Activated CD4-positive, alpha-beta T cell treated with anti-CD3 and anti-CD28 coated beads, Interleukin-2, amount 10 ng/mL, durations not matched to agents 7 days and 5 days (primary cell): ENCODE results near the gene NUP93. TPM values are rescaled to one million over a fixed set of nuclear protein-coding genes. Genes with fewer than 3 reads are reported as not detected.
"Not testable (repeated sequence)": the region's sequence is repeated elsewhere in the genome, so short reads cannot be mapped to it uniquely, and the experiment has no call there.

Experiments used
- CTCF ChIA-PET: fragments of 350-600 bp; sonication (Branson Sonifier 250); formaldehyde crosslinking; loops from one replicate; lab custom pipeline; 2021; ENCODE audit warnings: antibody characterized with exemption; lab: Charles Lee
- POLR2A ChIA-PET: fragments of 350-600 bp; sonication (Branson Sonifier 250); formaldehyde crosslinking; loops from one replicate; lab custom pipeline; 2021; ENCODE audit warnings: antibody characterized with exemption; lab: Charles Lee
- DNase-seq: peaks from one replicate; pipeline ENCODE4 v3.0.0-alpha.2; 2020
- H3K27ac Mint-ChIP-seq: one replicate; pipeline ENCODE4 v1.8.0; 2021; ENCODE audit warnings: mild to moderate bottlenecking, moderate library complexity, mixed read lengths
- H3K27me3 Mint-ChIP-seq: one replicate; pipeline ENCODE4 v1.8.0; 2021; ENCODE audit warnings: mixed read lengths
- H3K36me3 Mint-ChIP-seq: one replicate; pipeline ENCODE4 v1.8.0; 2021; ENCODE audit warnings: low read depth, mixed read lengths
- H3K4me1 Mint-ChIP-seq: one replicate; pipeline ENCODE4 v1.8.0; 2021; ENCODE audit warnings: mixed read lengths
- H3K4me3 Mint-ChIP-seq: one replicate; pipeline ENCODE4 v1.8.0; 2021; ENCODE audit warnings: mild to moderate bottlenecking, moderate library complexity, mixed read lengths
- H3K9me3 Mint-ChIP-seq: one replicate; pipeline ENCODE4 v1.8.0; 2021; ENCODE audit warnings: mixed read lengths
- total RNA-seq, 2 experiments: library from RNA; stranded (reverse); gene quantifications; one replicate each; pipeline ENCODE4 v1.2.3, GENCODE V29; 2021

NUP93 gene
- total RNA-seq, 2 experiments from 2014 or later: 85.0 to 85.9 TPM

DNA sequence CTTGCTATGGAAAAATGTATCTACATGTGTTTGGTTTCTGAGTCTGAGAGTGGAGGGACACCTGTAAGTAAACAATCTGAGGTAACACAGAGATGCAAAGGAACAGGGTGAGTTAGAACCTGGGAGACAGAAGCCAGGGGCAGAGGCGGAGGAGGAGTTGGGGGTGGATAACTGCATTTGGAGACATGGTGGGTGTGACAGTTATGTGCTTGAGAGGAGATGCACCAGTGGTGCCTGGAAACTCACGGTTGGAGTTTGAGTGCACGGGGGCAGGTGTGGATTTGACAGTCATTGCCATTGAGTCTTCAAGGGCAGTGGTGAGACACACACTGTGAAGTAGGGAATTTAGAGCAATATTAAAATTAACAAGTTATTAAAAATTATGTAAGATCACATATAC lies 6.5 kb downstream of the NUP93 start:
- no peak for DNase-seq
- ChIA-PET POLR2A (no interaction called here), CTCF (no interaction called here)
- Mint-ChIP-seq H3K4me3 (no peak overlapping the region), H3K27ac (no peak overlapping the region), H3K36me3 (peaks cover 5% of the 10 kb centered on the region), H3K27me3 (no peaks in the 10 kb centered on the region), H3K4me1 (peaks cover 3% of the 10 kb centered on the region), H3K9me3 (no peaks in the 10 kb centered on the region)

DNA sequence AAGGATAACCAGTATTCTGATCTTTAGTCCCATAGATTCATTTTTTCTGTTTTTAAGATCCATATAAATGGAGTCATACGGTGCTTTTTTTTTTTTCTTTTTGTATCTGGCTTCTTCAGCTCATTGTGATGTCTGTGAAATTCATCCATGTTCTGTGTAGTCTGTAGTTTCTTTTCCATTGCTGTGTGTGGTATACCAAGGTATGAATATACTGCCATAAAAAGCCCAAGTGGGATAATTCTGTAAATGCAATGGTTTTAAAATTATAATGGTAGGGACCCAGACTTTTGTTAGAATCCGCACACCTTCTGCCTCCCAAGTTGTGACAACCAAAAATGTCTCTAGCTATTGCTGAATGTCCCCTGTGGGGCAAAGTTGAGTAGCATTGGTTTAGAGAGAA lies 7.6 kb downstream of the NUP93 start:
- H3K27ac Mint-ChIP-seq: no peak overlapping the region
- no peak for DNase-seq
- no peaks in the 10 kb centered on the region for H3K9me3 Mint-ChIP-seq
- H3K36me3 Mint-ChIP-seq: peaks cover 5% of the 10 kb centered on the region
- H3K4me3 Mint-ChIP-seq: no peak overlapping the region
- ChIA-PET POLR2A (no interaction called here), CTCF (interaction anchor here (1.4 kb wide), 1 partner anchor 35 kb away, joined by 4 read pairs; no protein-coding TSS in a partner anchor)
- H3K4me1 Mint-ChIP-seq: peaks cover 9% of the 10 kb centered on the region
- no peaks in the 10 kb centered on the region for H3K27me3 Mint-ChIP-seq

DNA sequence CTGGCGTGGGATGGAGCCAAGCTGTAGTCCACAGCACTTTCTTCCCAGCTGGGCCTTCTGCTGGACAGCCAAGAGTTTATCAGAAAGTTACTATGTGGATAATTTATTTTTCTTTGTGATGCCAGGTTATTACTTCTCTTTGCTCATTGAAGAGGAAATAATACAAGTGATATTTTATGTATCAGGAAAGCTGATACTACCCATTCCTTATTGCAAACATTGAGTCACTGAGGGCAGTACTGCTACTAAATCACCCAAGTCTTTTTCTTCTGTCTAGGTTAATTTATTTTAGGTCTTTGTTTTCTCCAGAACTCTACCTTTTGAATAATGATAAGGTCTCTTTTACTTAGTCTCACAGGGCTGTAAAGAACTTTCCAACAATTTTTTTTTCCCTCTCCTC lies 8.3 kb downstream of the NUP93 start:
- H3K4me1 Mint-ChIP-seq: peaks cover 9% of the 10 kb centered on the region
- H3K9me3 Mint-ChIP-seq: no peaks in the 10 kb centered on the region
- H3K27me3 Mint-ChIP-seq: no peaks in the 10 kb centered on the region
- peaks cover 5% of the 10 kb centered on the region for H3K36me3 Mint-ChIP-seq
- ChIA-PET POLR2A (no interaction called here), CTCF (interaction anchor here (0.8 to 1.4 kb wide), 3 partner anchors 36 to 83 kb away, joined by 3 to 4 read pairs (median 3); no protein-coding TSS in a partner anchor)
- no peak for DNase-seq
- no peak overlapping the region for H3K27ac Mint-ChIP-seq
- no peak overlapping the region for H3K4me3 Mint-ChIP-seq

DNA sequence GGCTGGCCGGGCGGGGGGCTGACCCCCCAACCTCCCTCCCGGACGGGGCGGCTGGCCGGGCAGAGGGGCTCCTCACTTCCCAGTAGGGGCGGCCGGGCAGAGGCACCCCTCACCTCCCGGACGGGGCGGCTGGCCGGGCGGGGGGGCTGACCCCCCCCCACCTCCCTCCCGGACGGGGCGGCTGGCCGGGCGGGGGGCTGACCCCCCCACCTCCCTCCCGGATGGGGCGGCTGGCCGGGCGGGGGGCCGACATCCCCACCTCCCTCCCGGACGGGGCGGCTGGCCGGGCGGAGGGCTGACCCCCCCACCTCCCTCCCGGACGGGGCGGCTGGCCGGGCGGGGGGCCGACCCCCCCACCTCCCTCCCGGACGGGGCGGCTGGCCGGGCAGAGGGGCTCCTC lies 9.4 kb downstream of the NUP93 start:
- H3K27ac Mint-ChIP-seq, H3K27me3 Mint-ChIP-seq, DNase-seq, CTCF ChIA-PET, H3K36me3 Mint-ChIP-seq, POLR2A ChIA-PET, H3K9me3 Mint-ChIP-seq, H3K4me3 Mint-ChIP-seq: not testable (repeated sequence)
- H3K4me1 Mint-ChIP-seq: peaks cover 13% of the 10 kb centered on the region

DNA sequence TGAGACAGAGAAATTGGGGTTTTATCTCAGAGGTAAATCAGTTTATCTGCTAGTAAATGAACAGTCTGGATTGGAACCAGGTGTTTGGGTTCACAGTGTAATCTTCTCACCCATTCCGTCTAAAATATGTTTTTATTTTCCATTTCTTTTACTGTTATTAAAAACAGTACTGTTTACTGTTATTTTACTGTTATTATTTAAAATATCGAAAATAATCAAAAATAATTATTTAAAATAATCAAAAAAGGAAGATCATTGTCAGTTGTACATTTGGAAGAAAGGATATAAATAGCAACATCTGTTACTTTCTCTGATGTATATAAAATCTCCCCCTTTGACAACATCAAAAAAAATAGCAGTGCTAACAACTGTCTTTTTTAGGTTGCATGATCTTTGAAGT lies 11.5 kb downstream of the NUP93 start:
- ChIA-PET CTCF (interaction anchor here (1.1 kb wide), 1 partner anchor 8 kb away, joined by 3 read pairs; no protein-coding TSS in a partner anchor), POLR2A (no interaction called here)
- Mint-ChIP-seq H3K4me3 (no peak overlapping the region), H3K27ac (no peak overlapping the region), H3K27me3 (no peaks in the 10 kb centered on the region), H3K4me1 (peaks cover 10% of the 10 kb centered on the region), H3K36me3 (peaks cover 5% of the 10 kb centered on the region), H3K9me3 (no peaks in the 10 kb centered on the region)
- DNase-seq: no peak

DNA sequence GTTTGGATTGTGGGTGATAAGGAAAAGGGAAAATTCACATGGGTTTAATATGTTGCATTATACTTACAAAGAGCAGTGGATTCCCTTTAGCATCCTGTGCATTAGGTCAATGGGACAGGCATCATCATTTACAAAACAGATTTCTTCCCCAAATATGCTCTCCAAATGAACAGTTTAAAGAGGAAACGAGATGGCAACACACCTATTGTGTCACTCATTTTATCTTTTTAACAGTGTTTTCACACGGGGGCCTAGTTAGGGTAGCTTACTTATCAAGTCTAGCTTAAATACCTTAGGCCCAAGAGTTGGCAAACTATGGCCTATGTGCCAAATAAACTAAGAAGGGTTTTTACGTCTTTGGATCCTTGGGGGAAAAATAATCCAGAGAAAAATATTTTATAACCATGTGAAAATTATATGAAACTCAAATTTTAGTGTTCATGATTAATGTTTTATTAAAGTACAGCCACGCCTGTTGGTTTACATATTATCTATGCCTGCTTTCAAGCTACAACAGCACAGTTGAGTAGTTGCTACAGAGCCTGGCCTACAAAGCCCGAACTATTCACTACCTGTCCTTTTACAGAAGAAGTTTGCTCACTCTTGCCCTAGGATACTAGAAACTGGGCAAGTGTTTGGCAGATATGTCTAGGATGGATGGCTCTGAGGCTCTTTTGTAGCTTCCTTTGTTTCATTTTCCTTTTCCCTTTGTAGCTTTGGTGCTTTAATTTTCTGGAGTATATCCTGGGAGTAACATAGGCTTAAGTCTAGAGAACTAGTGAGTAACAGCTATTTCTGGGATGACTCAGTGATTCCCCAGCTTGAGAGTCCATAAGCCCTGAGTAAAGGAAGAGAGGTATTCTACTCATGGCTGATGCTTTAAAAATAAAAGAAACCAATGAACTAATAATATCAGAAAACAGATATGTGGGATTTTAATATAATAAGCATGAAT lies 12.4 kb downstream of the NUP93 start:
- H3K4me3 Mint-ChIP-seq: no peak overlapping the region
- H3K4me1 Mint-ChIP-seq: peaks cover 10% of the 10 kb centered on the region
- no peak for DNase-seq
- POLR2A ChIA-PET: no interaction called here
- no peak overlapping the region for H3K27ac Mint-ChIP-seq
- H3K9me3 Mint-ChIP-seq: no peaks in the 10 kb centered on the region
- H3K27me3 Mint-ChIP-seq: no peaks in the 10 kb centered on the region
- peaks cover 5% of the 10 kb centered on the region for H3K36me3 Mint-ChIP-seq
- CTCF ChIA-PET: interaction anchor here (0.6 to 1.1 kb wide), 3 partner anchors 9 to 351 kb away, joined by 3 to 4 read pairs (median 3); no protein-coding TSS in a partner anchor

DNA sequence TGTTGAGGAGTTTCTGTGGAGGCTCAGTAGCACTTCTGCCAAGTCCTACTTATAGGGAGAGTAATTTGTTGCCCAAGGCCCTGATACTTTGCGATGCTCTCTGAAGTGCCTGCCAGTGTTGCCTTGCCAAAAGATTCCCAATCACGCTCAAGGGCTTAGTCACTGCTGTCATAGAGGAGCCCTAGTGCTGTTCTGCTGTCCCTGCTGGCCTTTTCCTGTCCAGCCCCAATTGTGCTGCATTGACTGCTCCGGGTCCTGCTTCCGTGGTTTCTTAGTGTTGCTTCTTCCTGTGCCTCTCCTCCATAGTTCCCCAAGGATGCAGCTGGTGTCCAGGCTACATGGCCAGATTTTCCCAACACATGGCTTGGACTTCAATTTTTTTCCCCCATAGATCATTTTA lies 13.9 kb downstream of the NUP93 start:
- POLR2A ChIA-PET: no interaction called here
- no peak overlapping the region for H3K4me3 Mint-ChIP-seq
- CTCF ChIA-PET: interaction anchor here (0.6 kb wide), 1 partner anchor 162 kb away, joined by 6 read pairs; no protein-coding TSS in a partner anchor
- no peaks in the 10 kb centered on the region for H3K27me3 Mint-ChIP-seq
- peaks cover 4% of the 10 kb centered on the region for H3K36me3 Mint-ChIP-seq
- DNase-seq: no peak
- H3K27ac Mint-ChIP-seq: no peak overlapping the region
- no peaks in the 10 kb centered on the region for H3K9me3 Mint-ChIP-seq
- H3K4me1 Mint-ChIP-seq: peaks cover 10% of the 10 kb centered on the region

DNA sequence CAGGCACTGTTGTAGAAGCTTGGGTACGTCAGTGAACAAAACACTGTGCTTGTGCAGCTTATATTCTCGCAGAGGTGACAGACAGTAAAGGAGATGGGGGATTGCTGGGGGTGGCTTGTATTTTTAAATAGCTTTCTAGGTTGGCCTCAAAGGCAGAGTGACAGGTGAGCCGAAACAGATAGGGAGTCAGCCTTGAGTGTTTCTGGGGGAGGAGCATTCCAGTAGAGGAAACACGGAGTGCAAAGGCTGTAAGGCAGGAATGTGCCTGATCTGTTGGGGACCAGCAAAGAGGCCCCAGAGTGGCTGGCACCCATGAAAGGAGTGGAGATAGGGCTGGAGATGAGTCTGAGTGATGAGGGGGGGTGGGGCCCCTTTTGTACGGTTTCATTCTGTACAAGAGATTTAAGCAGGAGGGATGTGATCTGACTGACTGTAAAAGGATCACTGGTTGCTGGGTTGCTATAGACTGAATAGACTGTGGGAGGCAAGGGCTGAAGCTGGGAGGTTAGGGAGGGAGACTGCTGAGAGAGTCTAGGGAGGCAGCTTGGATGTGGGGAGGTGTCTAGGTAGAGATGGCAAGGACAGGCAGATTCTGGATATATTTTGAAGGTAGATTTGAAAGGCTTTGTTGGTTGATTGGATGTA lies 15.2 kb downstream of the NUP93 start:
- POLR2A ChIA-PET: no interaction called here
- H3K27ac Mint-ChIP-seq: no peak overlapping the region
- no peak for DNase-seq
- H3K9me3 Mint-ChIP-seq: no peaks in the 10 kb centered on the region
- peaks cover 12% of the 10 kb centered on the region for H3K4me1 Mint-ChIP-seq
- no peaks in the 10 kb centered on the region for H3K27me3 Mint-ChIP-seq
- H3K4me3 Mint-ChIP-seq: no peak overlapping the region
- CTCF ChIA-PET: no interaction called here
- peaks cover 11% of the 10 kb centered on the region for H3K36me3 Mint-ChIP-seq

DNA sequence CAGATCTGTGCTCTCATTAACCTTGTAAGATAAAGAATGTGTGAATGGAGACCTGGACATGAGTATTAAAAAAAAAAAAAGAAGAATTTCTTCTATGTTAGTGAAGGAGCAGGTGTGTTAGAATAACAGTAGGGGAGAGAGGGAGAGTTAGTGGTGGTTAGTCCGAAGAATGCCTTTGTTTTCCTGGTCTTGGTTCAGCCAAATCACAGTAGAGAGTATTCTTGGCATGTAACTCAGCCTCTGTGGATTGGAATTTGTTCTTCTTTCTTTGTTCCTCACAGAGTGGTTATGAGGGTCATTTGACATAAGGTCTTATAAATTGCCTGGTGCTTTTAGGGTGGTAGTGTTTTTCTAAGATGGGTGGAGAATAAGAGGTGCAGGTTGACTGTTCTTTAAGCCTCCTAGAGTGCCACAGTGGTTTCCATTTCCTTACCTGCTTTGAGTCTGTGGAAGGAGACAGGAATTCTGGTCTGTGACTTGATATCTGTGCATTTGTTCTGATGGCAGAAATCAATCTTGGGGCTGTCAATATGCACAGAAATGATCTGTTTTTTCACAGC lies 17.6 kb downstream of the NUP93 start:
- H3K4me1 Mint-ChIP-seq: peaks cover 5% of the 10 kb centered on the region
- H3K27ac Mint-ChIP-seq: no peak overlapping the region
- ChIA-PET CTCF (interaction anchor here (0.6 to 1.5 kb wide), 3 partner anchors 21 to 1119 kb away, joined by 3 read pairs; no protein-coding TSS in a partner anchor), POLR2A (no interaction called here)
- no peaks in the 10 kb centered on the region for H3K9me3 Mint-ChIP-seq
- no peaks in the 10 kb centered on the region for H3K27me3 Mint-ChIP-seq
- no peak for DNase-seq
- H3K4me3 Mint-ChIP-seq: no peak overlapping the region
- peaks cover 15% of the 10 kb centered on the region for H3K36me3 Mint-ChIP-seq

DNA sequence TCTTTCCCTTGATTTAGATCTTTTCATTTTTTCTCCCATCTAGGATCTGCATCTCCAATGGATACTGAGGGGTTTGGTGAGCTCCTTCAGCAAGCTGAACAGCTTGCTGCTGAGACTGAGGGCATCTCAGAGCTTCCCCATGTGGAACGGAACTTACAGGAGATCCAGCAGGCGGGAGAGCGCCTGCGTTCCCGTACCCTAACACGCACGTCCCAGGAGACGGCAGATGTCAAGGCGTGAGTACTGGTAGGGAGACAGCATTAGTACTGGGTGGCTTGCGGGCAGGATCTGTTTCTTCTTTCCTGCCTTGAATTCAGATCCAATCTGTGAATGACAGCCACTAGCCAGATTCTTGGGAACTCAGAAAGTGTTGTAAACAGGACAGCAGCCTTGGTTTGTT lies 18.3 kb downstream of the NUP93 start:
- Mint-ChIP-seq H3K36me3 (peaks cover 18% of the 10 kb centered on the region), H3K9me3 (no peaks in the 10 kb centered on the region), H3K4me1 (peaks cover 5% of the 10 kb centered on the region), H3K4me3 (no peak overlapping the region), H3K27me3 (no peaks in the 10 kb centered on the region), H3K27ac (no peak overlapping the region)
- ChIA-PET CTCF (interaction anchor here (0.6 to 1.6 kb wide), 4 partner anchors 21 to 1118 kb away, joined by 3 to 4 read pairs (median 3); no protein-coding TSS in a partner anchor), POLR2A (no interaction called here)
- no peak for DNase-seq

DNA sequence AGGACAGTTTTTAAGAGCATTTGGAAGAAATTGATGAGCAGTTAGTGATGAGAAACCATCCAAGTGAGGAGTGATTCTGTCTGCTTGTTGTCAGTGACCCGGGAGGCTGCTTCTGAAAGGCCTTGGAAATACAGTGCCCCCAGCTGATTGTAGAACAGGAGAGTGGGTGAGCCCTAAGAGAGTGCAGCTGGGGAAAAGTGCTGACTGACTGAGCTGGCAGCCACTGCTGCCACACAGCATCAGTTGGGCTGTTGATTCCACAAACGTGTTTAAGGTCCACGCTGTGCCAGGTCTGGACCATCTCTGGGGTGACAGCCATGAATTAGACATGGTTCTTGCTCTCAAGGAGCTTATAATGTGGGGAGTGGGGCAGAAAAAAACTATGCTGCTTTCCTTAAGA lies 18.9 kb downstream of the NUP93 start:
- Mint-ChIP-seq H3K27me3 (no peaks in the 10 kb centered on the region), H3K4me3 (no peak overlapping the region), H3K27ac (no peak overlapping the region), H3K36me3 (peaks cover 24% of the 10 kb centered on the region), H3K4me1 (peaks cover 2% of the 10 kb centered on the region), H3K9me3 (peaks cover 4% of the 10 kb centered on the region)
- no peak for DNase-seq
- POLR2A ChIA-PET: no interaction called here
- CTCF ChIA-PET: interaction anchor here (1.5 to 1.6 kb wide), 2 partner anchors 86 to 172 kb away, joined by 3 to 4 read pairs; no protein-coding TSS in a partner anchor

DNA sequence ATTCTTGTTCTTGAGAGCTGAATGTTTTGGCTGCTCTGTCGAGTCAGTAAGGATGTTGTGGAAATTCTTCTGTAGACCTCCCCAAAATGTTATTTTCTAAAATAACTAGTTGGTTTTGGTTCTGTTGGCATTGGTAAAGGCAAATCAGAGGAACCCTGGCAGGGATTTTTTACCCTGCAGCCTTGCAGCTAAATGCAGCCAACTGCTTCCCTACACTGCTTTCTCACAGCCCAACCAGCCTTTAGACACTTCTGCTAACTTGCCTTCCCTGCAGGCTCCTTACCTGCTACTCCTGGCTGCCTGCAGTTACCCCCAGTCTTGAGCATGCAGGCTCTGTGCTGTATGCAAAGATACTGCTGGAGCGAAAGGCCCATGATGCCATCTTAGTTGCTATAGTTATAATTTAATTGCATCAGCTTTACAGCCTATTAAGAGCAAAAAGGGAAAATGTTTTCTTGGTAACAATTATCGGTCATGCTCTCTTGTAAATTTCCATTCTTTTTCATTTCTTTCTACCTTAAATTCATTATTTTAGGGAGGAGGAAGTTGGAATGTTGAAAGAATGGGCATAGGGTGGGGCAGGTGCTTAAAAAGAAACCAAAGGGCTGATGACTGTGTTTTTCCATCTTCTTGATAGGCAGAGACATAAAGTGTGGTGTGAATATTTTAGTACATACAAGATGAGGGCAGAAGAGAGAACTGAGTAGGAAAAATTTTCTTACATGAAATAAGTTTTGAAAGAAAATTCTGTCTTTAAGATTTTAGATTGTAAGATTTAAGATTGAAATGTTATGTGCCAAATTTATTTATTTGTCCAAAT lies 20.0 kb downstream of the NUP93 start:
- Mint-ChIP-seq H3K36me3 (peaks cover 32% of the 10 kb centered on the region), H3K27me3 (no peaks in the 10 kb centered on the region), H3K27ac (no peak overlapping the region), H3K4me1 (peaks cover 2% of the 10 kb centered on the region), H3K4me3 (no peak overlapping the region), H3K9me3 (peaks cover 10% of the 10 kb centered on the region)
- no peak for DNase-seq
- CTCF ChIA-PET: interaction anchor here (0.7 to 1.6 kb wide), 2 partner anchors 173 to 219 kb away, joined by 3 to 4 read pairs; no protein-coding TSS in a partner anchor
- POLR2A ChIA-PET: no interaction called here
